Ishikawa (cell line): Measurements from ENCODE around the gene PDCD11.

Experiments
- CEBPB ChIP-seq: IDR thresholded peaks from 2 replicates; pipeline ENCODE4 v1.6.1; 2012
- CREB1 ChIP-seq: IDR thresholded peaks from 2 replicates; pipeline ENCODE4 v1.6.1; 2012; ENCODE audit warnings: low read depth
- EGR1 ChIP-seq: IDR thresholded peaks from 2 replicates; pipeline ENCODE4 v1.6.1; 2012
- EP300 ChIP-seq: IDR thresholded peaks from 2 replicates; pipeline ENCODE4 v1.6.1; 2012; ENCODE audit warnings: borderline replicate concordance
- FOXM1 ChIP-seq: IDR thresholded peaks from 2 replicates; pipeline ENCODE4 v1.6.1; 2012; ENCODE audit warnings: low read depth, borderline replicate concordance
- MAX ChIP-seq: IDR thresholded peaks from 2 replicates; pipeline ENCODE4 v1.6.1; 2012
- NFIC ChIP-seq: IDR thresholded peaks from 2 replicates; pipeline ENCODE4 v1.6.1; 2012
- RAD21 ChIP-seq: IDR thresholded peaks from 2 replicates; pipeline ENCODE4 v1.6.1; 2012; ENCODE audit warnings: low read depth
- REST ChIP-seq: IDR thresholded peaks from 2 replicates; pipeline ENCODE4 v1.6.1; 2012; ENCODE audit warnings: low read depth, mild to moderate bottlenecking
- TAF1 ChIP-seq: IDR thresholded peaks from 2 replicates; pipeline ENCODE4 v1.6.1; 2012; ENCODE audit warnings: low read depth, mild to moderate bottlenecking
- TCF12 ChIP-seq: IDR thresholded peaks from 2 replicates; pipeline ENCODE4 v1.6.1; 2012; ENCODE audit warnings: low read depth
- TEAD4 ChIP-seq: IDR thresholded peaks from 2 replicates; pipeline ENCODE4 v1.6.1; 2012
- USF1 ChIP-seq: IDR thresholded peaks from 2 replicates; pipeline ENCODE4 v1.6.1; 2012
- YY1 ChIP-seq: IDR thresholded peaks from 2 replicates; pipeline ENCODE4 v1.6.1; 2012; ENCODE audit warnings: low read depth
- ZBTB7A ChIP-seq: IDR thresholded peaks from 2 replicates; pipeline ENCODE4 v1.6.1; 2012; ENCODE audit warnings: low read depth

PDCD11 gene

GRCh38 chr10:103469201-103469600, 72.8 kb downstream of the PDCD11 start:
- TF ChIP-seq EGR1 (no peak), TEAD4 (no peak), CREB1 (no peak), CEBPB (no peak), RAD21 (no peak), TCF12 (no peak), FOXM1 (no peak), REST (no peak), TAF1 (no peak), EP300 (no peak), USF1 (no peak)

- TF ChIP-seq FOXM1 (no peak), CEBPB (no peak), TEAD4 (no peak), EGR1 (no peak), TCF12 (no peak), MAX (no peak), USF1 (no peak), EP300 (no peak), RAD21 (no peak), CREB1 (no peak), TAF1 (no peak), YY1 (no peak), NFIC (no peak), REST (no peak), ZBTB7A (no peak)
Measured at GRCh38 chr10:103470761-103471653, 74.6 kb downstream of the PDCD11 start.

- no peak for TF ChIP-seq EGR1
- no peak for TF ChIP-seq EP300
- TF ChIP-seq CEBPB, result no peak
- no peak for TF ChIP-seq RAD21
- TF ChIP-seq CREB1, result no peak
- TF ChIP-seq TCF12, result no peak
- TF ChIP-seq YY1, result no peak
- TF ChIP-seq NFIC, result no peak
- no peak for TF ChIP-seq USF1
- TF ChIP-seq FOXM1, result no peak
Measured at GRCh38 chr10:103472005-103472404, 75.6 kb downstream of the PDCD11 start.

- TF ChIP-seq MAX (no peak), REST (no peak), USF1 (no peak), YY1 (no peak), TEAD4 (no peak), FOXM1 (no peak), ZBTB7A (no peak), EP300 (no peak), CREB1 (no peak)
Measured at GRCh38 chr10:103473261-103473671, 76.8 kb downstream of the PDCD11 start.
